ENCODE data around the gene GALNT10. TPM values are rescaled to one million over a fixed set of nuclear protein-coding genes. Genes with fewer than 3 reads are reported as not detected.

Gene GALNT10
- total RNA-seq, 4 donors from 2014 or later: 35.9 to 59.4 (median 46.8) TPM

DNA sequence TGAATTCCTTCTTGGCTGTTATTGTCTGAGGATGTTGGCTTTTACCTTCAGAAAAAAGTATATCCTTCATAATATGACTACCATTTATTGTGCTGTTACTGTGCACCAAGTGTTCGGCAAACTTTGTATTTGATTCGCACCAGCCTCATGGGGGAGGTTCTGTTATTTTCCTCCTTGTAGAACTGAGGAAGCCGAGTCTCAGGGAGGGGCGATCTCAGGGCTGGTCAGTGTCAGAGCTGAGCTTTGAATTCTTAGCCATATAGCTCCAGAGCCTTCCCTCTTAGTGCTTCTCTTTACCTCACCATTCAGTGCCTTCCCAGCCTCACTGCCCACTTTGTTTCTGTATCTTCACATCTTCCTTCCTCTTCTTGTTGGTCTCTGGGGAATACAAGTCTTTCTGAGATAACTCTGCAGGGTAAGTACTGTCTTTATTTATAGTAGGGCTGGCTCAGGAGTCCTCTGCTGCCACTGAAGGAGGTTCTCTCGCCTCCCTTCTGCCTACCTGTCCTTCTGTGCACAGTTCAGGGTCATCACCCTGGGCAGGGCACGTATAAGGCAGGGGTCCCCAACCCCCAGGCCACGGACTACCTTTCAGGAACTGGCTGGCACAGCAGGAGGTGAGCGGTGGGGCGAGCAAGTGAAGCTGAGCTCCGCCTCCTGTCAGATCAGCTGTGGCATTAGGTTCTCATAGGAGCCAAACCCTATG lies 48.4 kb downstream of the GALNT10 start:
- no peak for TF ChIP-seq POLR2A (IDR thresholded peaks at IDR 0.05)
- Histone ChIP-seq H3K27me3 (no peaks in the 10 kb centered on the region), H3K27ac (peak overlapping the region in 1 of 4 donors; percentile 65), H3K9me3 (no peaks in the 10 kb centered on the region), H3K4me3 (no peak overlapping the region), H3K4me1 (peaks cover 0 to 8% (median 0%) of the 10 kb centered on the region in 4 donors), H3K36me3 (no peaks in the 10 kb centered on the region)
- DNase-seq: peak in 2 of 3 donors; percentile 41 to 53

DNA sequence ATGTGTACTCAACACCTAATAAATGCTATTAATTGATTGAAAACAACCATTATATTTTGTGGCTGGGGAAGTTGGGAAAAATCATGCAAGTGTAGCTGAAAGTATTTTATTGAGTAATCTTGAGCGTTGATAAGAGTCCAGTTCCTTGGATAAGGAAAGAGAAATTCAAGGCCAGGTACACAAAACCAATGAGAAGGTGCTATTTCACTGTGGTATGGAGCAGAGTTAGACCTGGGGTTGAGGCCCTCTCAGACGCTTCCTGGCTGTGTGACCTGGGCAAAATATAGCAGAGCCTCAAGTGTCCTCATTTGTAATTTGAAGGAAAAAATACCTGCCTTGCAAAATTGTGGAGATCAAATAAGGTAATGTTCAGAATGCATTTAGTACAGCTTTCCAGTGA lies 50.1 kb downstream of the GALNT10 start:
- H3K27ac ChIP-seq: no peak overlapping the region
- no peak for DNase-seq
- H3K4me1 ChIP-seq: peaks cover 0 to 8% (median 0%) of the 10 kb centered on the region in 4 donors
- H3K36me3 ChIP-seq: no peaks in the 10 kb centered on the region
- H3K9me3 ChIP-seq: no peaks in the 10 kb centered on the region
- H3K27me3 ChIP-seq: no peaks in the 10 kb centered on the region
- H3K4me3 ChIP-seq: no peak overlapping the region
- TF ChIP-seq CTCF (IDR thresholded peaks at IDR 0.05) (no peak), POLR2A (IDR thresholded peaks at IDR 0.05) (no peak)

- no peak for DNase-seq
- H3K4me3 ChIP-seq: no peak overlapping the region
- H3K27me3 ChIP-seq: no peaks in the 10 kb centered on the region
- peaks cover 0 to 8% (median 0%) of the 10 kb centered on the region in 4 donors for H3K4me1 ChIP-seq
- no peak for TF ChIP-seq CTCF (IDR thresholded peaks at IDR 0.05)
- no peak for TF ChIP-seq POLR2A (IDR thresholded peaks at IDR 0.05)
- no peak overlapping the region for H3K27ac ChIP-seq
- H3K36me3 ChIP-seq: no peaks in the 10 kb centered on the region
- no peaks in the 10 kb centered on the region for H3K9me3 ChIP-seq
Measured at GRCh38 chr5:154241021-154241420, 50.5 kb downstream of the GALNT10 start.

DNA sequence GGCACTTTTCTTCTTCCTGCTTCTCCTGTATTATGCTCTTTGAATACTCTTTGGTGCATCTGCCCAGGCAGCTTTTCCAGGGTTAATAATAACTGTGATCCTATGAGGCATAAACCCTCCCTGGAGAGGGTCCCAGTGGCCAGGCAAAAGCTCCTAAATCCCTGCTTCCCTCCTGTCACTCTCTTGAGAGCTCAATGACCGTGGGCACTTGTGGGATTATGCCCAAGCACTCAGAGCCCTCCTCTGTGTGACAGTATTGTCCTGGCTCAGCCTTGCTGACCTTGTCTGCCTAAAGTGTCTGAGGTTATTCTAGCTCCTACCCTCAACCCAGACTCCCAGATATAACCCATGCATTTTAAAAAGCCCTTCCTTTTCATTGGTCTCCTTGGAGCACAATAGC lies 51.9 kb downstream of the GALNT10 start:
- TF ChIP-seq CTCF (IDR thresholded peaks at IDR 0.05) (no peak), POLR2A (IDR thresholded peaks at IDR 0.05) (no peak)
- H3K27me3 ChIP-seq: no peaks in the 10 kb centered on the region
- H3K4me1 ChIP-seq: peaks cover 0 to 8% (median 0%) of the 10 kb centered on the region in 4 donors
- H3K4me3 ChIP-seq: no peak overlapping the region
- no peak for DNase-seq
- no peaks in the 10 kb centered on the region for H3K36me3 ChIP-seq
- H3K27ac ChIP-seq: no peak overlapping the region
- no peaks in the 10 kb centered on the region for H3K9me3 ChIP-seq

- H3K4me1 ChIP-seq: peaks cover 0 to 8% (median 0%) of the 10 kb centered on the region in 4 donors
- no peaks in the 10 kb centered on the region for H3K9me3 ChIP-seq
- TF ChIP-seq CTCF (IDR thresholded peaks at IDR 0.05): no peak
- no peak for TF ChIP-seq POLR2A (IDR thresholded peaks at IDR 0.05)
- no peaks in the 10 kb centered on the region for H3K36me3 ChIP-seq
- no peak overlapping the region for H3K27ac ChIP-seq
- no peak overlapping the region for H3K4me3 ChIP-seq
- DNase-seq: no peak
- H3K27me3 ChIP-seq: no peaks in the 10 kb centered on the region
Measured at GRCh38 chr5:154242964-154243376, 52.4 kb downstream of the GALNT10 start.

DNA sequence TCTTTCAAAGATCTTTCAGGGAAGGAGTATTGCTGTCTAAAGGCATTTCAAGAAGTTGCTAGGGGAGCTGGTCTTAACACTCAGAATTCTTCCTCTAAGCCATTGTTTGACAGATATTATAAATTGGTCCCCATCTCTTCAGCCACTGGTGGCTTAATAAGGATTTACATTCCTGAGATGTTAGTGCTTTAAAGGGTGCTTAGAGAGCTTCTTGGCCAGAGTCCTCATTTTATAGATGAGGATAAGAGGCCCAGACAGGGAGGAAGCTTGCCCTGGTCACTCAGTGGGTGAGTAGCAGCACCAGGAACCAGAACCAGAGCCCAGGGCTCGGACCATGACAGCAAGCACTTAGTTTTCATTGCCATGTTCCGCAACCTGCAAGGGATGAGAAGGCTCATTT lies 53.2 kb downstream of the GALNT10 start:
- Histone ChIP-seq H3K4me1 (peaks cover 0 to 3% (median 0%) of the 10 kb centered on the region in 4 donors), H3K4me3 (no peak overlapping the region), H3K27me3 (no peaks in the 10 kb centered on the region), H3K9me3 (no peaks in the 10 kb centered on the region), H3K27ac (no peak overlapping the region), H3K36me3 (no peaks in the 10 kb centered on the region)
- DNase-seq: no peak
- TF ChIP-seq CTCF (IDR thresholded peaks at IDR 0.05) (no peak), POLR2A (IDR thresholded peaks at IDR 0.05) (no peak)
